Measurements from ENCODE around the gene AAGAB. TPM values are rescaled to one million over a fixed set of nuclear protein-coding genes. Genes with fewer than 3 reads are reported as not detected.

Gene AAGAB
- total RNA-seq, 1 donor from 2014 or later: 48.2 TPM

DNA sequence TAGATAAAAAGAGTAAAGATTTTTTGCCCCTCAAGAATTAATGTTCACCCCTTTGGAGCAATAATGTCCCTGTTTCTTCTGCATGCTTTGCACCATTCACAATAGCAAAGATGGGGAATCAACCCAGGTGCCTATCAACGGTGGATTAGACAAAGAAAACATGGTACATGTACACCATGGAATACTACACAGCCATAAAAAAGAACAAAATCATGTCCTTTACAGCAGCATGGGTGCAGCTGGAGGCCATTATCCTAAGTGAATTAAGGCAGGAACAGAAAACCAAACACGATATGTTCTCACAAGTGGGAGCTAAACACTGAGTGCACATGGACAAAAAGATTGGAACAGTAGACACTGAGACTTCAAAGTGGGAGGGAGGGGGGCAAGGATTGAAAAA is 35.2 kb downstream of the AAGAB start:
- Histone ChIP-seq H3K4me3 (ENCODE audit: low read depth, low read length) (no peak overlapping the region), H3K27me3 (ENCODE audit: control insufficient read depth, insufficient read depth, low read length) (no peaks in the 10 kb centered on the region), H3K36me3 (ENCODE audit: control insufficient read depth, insufficient read depth, low read length) (no peaks in the 10 kb centered on the region)
- no peak for DNase-seq (ENCODE audit: low read depth)
- TF ChIP-seq, protein P1, sequence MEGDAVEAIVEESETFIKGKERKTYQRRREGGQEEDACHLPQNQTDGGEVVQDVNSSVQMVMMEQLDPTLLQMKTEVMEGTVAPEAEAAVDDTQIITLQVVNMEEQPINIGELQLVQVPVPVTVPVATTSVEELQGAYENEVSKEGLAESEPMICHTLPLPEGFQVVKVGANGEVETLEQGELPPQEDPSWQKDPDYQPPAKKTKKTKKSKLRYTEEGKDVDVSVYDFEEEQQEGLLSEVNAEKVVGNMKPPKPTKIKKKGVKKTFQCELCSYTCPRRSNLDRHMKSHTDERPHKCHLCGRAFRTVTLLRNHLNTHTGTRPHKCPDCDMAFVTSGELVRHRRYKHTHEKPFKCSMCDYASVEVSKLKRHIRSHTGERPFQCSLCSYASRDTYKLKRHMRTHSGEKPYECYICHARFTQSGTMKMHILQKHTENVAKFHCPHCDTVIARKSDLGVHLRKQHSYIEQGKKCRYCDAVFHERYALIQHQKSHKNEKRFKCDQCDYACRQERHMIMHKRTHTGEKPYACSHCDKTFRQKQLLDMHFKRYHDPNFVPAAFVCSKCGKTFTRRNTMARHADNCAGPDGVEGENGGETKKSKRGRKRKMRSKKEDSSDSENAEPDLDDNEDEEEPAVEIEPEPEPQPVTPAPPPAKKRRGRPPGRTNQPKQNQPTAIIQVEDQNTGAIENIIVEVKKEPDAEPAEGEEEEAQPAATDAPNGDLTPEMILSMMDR (IDR thresholded peaks at IDR 0.05; ENCODE audit: insufficient read depth, low read length, poor library complexity, severe bottlenecking): no peak

DNA sequence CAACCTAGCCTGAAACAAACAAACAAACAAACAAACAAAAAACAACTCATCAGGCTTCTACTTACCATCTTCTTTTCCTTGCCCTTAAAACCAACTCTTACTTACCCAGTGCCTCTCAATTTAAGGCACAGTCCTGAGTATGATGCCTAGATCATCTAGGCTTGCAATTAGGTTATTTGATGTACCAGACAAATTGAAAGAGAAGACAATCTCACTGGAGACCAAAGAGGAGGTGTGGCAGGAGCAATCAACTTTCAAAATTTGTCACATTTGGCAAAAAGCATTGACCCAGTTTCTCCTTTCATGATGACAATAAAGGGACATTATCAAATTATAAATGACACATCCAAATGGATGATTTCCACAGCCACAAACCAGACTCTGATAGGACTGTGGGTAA is 36.0 kb downstream of the AAGAB start:
- DNase-seq (ENCODE audit: low read depth): no peak
- Histone ChIP-seq H3K4me3 (ENCODE audit: low read depth, low read length) (no peak overlapping the region), H3K27me3 (ENCODE audit: control insufficient read depth, insufficient read depth, low read length) (no peaks in the 10 kb centered on the region), H3K36me3 (ENCODE audit: control insufficient read depth, insufficient read depth, low read length) (no peaks in the 10 kb centered on the region)
- TF ChIP-seq, protein P1 (IDR thresholded peaks at IDR 0.05; ENCODE audit: insufficient read depth, low read length, poor library complexity, severe bottlenecking): no peak

DNA sequence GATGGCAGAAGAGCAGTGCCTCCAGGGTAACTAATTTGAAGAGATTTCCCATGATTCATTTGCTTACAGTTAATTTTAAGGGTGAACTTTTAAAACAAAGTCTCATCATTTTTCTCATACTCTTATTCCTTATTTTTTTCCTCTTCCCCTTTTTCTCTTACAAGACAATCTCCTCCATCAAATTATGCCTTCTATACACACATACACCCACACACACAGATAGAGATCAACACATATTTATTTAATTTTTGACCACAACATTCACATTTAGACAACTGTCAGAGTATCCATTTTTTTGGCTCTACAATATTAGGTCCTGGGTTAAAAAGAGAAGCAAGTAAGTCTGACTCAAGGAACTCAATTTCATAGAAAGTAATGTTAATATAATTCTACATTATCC is 37.6 kb downstream of the AAGAB start:
- H3K4me3 ChIP-seq (ENCODE audit: low read depth, low read length): no peak overlapping the region
- DNase-seq (ENCODE audit: low read depth): no peak
- TF ChIP-seq, protein P1 (IDR thresholded peaks at IDR 0.05; ENCODE audit: insufficient read depth, low read length, poor library complexity, severe bottlenecking): no peak
- H3K27me3 ChIP-seq (ENCODE audit: control insufficient read depth, insufficient read depth, low read length): no peaks in the 10 kb centered on the region
- H3K36me3 ChIP-seq (ENCODE audit: control insufficient read depth, insufficient read depth, low read length): no peaks in the 10 kb centered on the region

DNA sequence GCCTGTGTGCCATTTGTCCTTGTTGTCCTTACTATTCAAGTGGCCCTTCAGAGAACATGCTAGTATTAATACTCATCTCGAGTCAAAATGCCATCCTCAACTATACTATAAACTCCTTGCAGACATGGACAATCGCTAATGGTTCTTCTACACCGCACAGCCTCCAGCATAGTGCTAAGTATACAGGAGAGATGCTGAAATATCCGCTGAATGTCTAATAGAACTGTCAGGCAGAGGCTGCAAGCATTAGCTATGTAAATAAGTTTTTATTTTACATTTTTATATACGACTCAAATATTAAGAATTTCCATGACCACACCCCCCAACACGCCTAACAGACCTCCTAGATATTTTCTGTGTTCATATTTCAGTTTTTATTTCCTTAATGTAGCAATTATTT is 39.4 kb downstream of the AAGAB start:
- DNase-seq (ENCODE audit: low read depth): no peak
- no peak overlapping the region for H3K4me3 ChIP-seq (ENCODE audit: low read depth, low read length)
- H3K27me3 ChIP-seq (ENCODE audit: control insufficient read depth, insufficient read depth, low read length): no peaks in the 10 kb centered on the region
- TF ChIP-seq, protein P1 (IDR thresholded peaks at IDR 0.05; ENCODE audit: insufficient read depth, low read length, poor library complexity, severe bottlenecking): no peak
- no peaks in the 10 kb centered on the region for H3K36me3 ChIP-seq (ENCODE audit: control insufficient read depth, insufficient read depth, low read length)

DNA sequence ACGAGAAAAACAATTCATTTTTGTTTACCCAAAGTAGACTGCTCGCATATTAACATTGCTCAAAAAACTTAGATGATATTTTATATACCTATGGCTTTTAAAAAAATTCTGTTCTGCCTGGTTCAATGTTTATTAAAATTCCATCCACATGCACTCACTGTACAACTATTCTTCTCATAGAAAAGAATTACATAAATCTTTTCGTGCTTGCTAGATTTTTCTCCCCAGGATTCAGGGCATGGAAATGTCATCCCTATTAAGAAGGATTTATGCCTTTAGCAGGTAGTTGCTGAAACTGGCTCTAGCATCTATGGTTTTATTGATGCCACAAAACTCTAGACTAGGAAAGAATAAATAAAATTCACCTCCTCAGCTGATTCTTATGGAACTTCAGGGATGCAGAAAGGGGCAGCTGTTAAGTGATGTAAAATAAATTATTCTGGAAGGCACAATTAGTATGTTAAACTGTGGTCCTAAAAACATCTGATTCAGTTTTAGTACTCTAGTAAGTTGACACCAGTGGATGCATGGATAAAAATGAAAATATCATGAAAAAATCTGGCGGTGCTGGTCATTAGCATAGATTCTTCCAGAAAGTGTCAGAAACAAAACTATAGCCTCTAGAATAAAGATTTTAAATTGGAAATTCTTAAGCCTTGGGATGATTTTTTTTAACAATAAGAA is 41.6 kb downstream of the AAGAB start:
- Histone ChIP-seq H3K27me3 (ENCODE audit: control insufficient read depth, insufficient read depth, low read length) (no peaks in the 10 kb centered on the region), H3K4me3 (ENCODE audit: low read depth, low read length) (no peak overlapping the region), H3K36me3 (ENCODE audit: control insufficient read depth, insufficient read depth, low read length) (no peaks in the 10 kb centered on the region)
- TF ChIP-seq, protein P1 (IDR thresholded peaks at IDR 0.05; ENCODE audit: insufficient read depth, low read length, poor library complexity, severe bottlenecking): no peak
- no peak for DNase-seq (ENCODE audit: low read depth)

DNA sequence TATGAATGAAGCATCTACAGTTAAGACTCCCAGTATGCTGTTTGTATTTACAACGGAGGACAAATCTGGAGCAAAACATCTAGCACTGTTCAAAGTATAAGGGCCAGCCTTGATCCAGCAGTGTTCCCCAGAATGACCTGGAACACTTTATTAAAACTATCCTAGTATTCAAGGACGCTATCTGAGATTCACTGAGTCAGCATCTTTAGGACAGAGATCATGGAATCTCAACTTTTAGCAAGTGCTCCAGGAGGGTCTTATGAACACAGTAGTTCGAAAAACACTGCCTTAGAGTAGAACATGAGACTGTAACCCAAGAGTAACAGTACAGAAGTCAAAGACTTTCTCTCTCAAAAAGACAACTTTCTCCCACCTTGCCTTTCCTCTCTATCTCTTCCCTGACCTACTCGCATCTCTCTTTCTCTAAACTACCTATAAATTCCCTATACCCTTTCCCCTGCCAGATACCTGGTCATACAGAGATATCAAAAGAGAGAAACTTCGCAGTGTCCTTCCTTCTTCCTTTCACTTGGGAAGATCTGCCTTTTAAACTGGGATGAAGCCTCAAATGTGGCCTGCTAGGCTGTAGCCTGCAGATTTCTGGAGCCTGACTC is 43.8 kb downstream of the AAGAB start:
- H3K27me3 ChIP-seq (ENCODE audit: control insufficient read depth, insufficient read depth, low read length): no peaks in the 10 kb centered on the region
- no peaks in the 10 kb centered on the region for H3K36me3 ChIP-seq (ENCODE audit: control insufficient read depth, insufficient read depth, low read length)
- H3K4me3 ChIP-seq (ENCODE audit: low read depth, low read length): no peak overlapping the region
- no peak for DNase-seq (ENCODE audit: low read depth)
- TF ChIP-seq, protein P1 (IDR thresholded peaks at IDR 0.05; ENCODE audit: insufficient read depth, low read length, poor library complexity, severe bottlenecking): no peak

Data from kidney epithelial cell (primary cell).